ENCODE measurements around the gene GOLM1.

GRCh38 chr9:86047361-86047760, 52.0 kb downstream of the GOLM1 start:
- TF ChIP-seq CTCF (IDR thresholded peaks at IDR 0.05) (no peak), POLR2A (IDR thresholded peaks at IDR 0.05) (no peak)

Data from heart left ventricle (tissue), 13 donors.